H1 (cell line): ENCODE data around the gene ZNF831. TPM values are rescaled to one million over a fixed set of nuclear protein-coding genes. Genes with fewer than 3 reads are reported as not detected.

ENCODE experiments used
- CTCF ChIA-PET: fragments of 300-600 bp; sonication (Branson Sonifier 250); formaldehyde crosslinking; loops from one replicate; lab custom pipeline; 2021; ENCODE audit not compliant: partially characterized antibody; lab: Charles Lee
- POLR2A ChIA-PET: fragments of 300-600 bp; sonication (Branson Sonifier 250); formaldehyde crosslinking; loops from one replicate; lab custom pipeline; 2021; ENCODE audit warnings: inconsistent platforms; ENCODE audit not compliant: partially characterized antibody; lab: Charles Lee
- DNase-seq, 2 experiments: peaks; one replicate each; pipeline versions ENCODE4 v3.0.0 to v3.0.0-alpha.2; 2010 to 2022; ENCODE audit warnings: low spot score in 2 of 2, low read depth in 1 of 2, mixed read lengths in 1 of 2
- FAIRE-seq: peaks from 2 replicates; lab custom pipeline; 2011; peaks lifted over from hg19 to GRCh38; lab: Jason Lieb, UNC
- H2AFZ ChIP-seq: 2 replicates; pipeline ENCODE4 v1.8.1; 2012; ENCODE audit warnings: low read length, inconsistent platforms
- H2AK5ac ChIP-seq: 2 replicates; pipeline ENCODE4 v1.6.1; 2013; ENCODE audit warnings: low read depth, low read length
- H2BK120ac ChIP-seq: replicated peaks from 2 replicates; pipeline ENCODE3; 2013; ENCODE audit warnings: low read depth, low read length, inconsistent platforms
- H2BK12ac ChIP-seq: 2 replicates; pipeline ENCODE4 v1.6.1; 2013; ENCODE audit warnings: low read depth, low read length
- H2BK15ac ChIP-seq: 2 replicates; pipeline ENCODE4 v1.6.1; 2013; ENCODE audit warnings: low read length
- H2BK20ac ChIP-seq: 2 replicates; pipeline ENCODE4 v1.6.1; 2013; ENCODE audit warnings: low read length
- H2BK5ac ChIP-seq: 2 replicates; pipeline ENCODE4 v1.6.1; 2013; ENCODE audit warnings: low read depth, low read length
- H3K14ac ChIP-seq: 2 replicates; pipeline ENCODE4 v1.6.1; 2013; ENCODE audit warnings: inconsistent platforms; ENCODE audit not compliant: insufficient read length
- H3K18ac ChIP-seq: 2 replicates; pipeline ENCODE4 v1.6.1; 2013; ENCODE audit warnings: low read length; ENCODE audit errors: extremely low read depth
- H3K23ac ChIP-seq: 2 replicates; pipeline ENCODE4 v1.6.1; 2013; ENCODE audit warnings: inconsistent platforms; ENCODE audit not compliant: insufficient read length
- H3K23me2 ChIP-seq: 2 replicates; pipeline ENCODE4 v1.6.1; 2013; ENCODE audit warnings: low read depth, low read length
- H3K27ac ChIP-seq: 2 replicates; pipeline ENCODE4 v1.6.1; 2011; ENCODE audit warnings: low read depth, low read length, inconsistent platforms
- H3K27me3 ChIP-seq, 4 experiments: replicated peaks in 1 of 4; 1 replicate in 1 of 4; 2 replicates in 3 of 4; pipeline versions ENCODE4 v1.6.1 to v1.8.1; 2011 to 2013; ENCODE audit warnings: low read length in 3 of 4, mild to moderate bottlenecking in 3 of 4, inconsistent platforms in 2 of 4, mixed read lengths in 2 of 4, moderate library complexity in 1 of 4; ENCODE audit not compliant: control insufficient read depth in 3 of 4, insufficient read depth in 3 of 4; ENCODE audit errors: extremely low read depth in 1 of 4
- H3K36me3 ChIP-seq, 4 experiments: 2 replicates each; pipeline versions ENCODE4 v1.6.1 to v1.8.1; 2011 to 2013; ENCODE audit warnings: mild to moderate bottlenecking in 4 of 4, low read length in 3 of 4, moderate library complexity in 2 of 4, control low read depth in 1 of 4, inconsistent platforms in 1 of 4; ENCODE audit not compliant: insufficient read depth in 4 of 4, control insufficient read depth in 2 of 4
- H3K4ac ChIP-seq: replicated peaks from 2 replicates; pipeline ENCODE3; 2013; ENCODE audit warnings: low read length, low read depth, mixed read lengths, inconsistent platforms; ENCODE audit not compliant: insufficient read length
- H3K4me1 ChIP-seq, 4 experiments: replicated peaks in 1 of 4; 1 replicate in 1 of 4; 2 replicates in 3 of 4; pipeline versions ENCODE4 v1.6.1 to v1.8.1; 2011 to 2013; ENCODE audit warnings: low read length in 3 of 4, inconsistent platforms in 2 of 4, mixed read lengths in 1 of 4; ENCODE audit not compliant: insufficient read depth in 4 of 4, control insufficient read depth in 3 of 4
- H3K4me2 ChIP-seq, 2 experiments: 2 replicates each; pipeline versions ENCODE4 v1.6.1 to v1.8.1; 2011 to 2013; ENCODE audit warnings: low read depth in 2 of 2, low read length in 2 of 2, control low read depth in 1 of 2, inconsistent platforms in 1 of 2, mild to moderate bottlenecking in 1 of 2; ENCODE audit not compliant: insufficient read depth in 1 of 2
- H3K4me3 ChIP-seq, 4 experiments: fragments of 200-600, 300-600 bp in 1 of 4; sonication (generic), shearing (Covaris generic), sonication (Bioruptor Twin) in 1 of 4; 2 replicates each; pipeline versions ENCODE4 v1.5.1 to v1.8.1; 2011 to 2016; ENCODE audit warnings: low read length in 4 of 4, low read depth in 3 of 4, control low read depth in 2 of 4, inconsistent platforms in 2 of 4, mild to moderate bottlenecking in 2 of 4, mixed read lengths in 1 of 4, moderate library complexity in 1 of 4; ENCODE audit not compliant: insufficient read depth in 2 of 4; ENCODE audit errors: extremely low read depth in 1 of 4
- H3K56ac ChIP-seq: replicated peaks from 2 replicates; pipeline ENCODE3; 2013; ENCODE audit warnings: low read depth, mild to moderate bottlenecking, mixed read lengths, low read length, inconsistent platforms; ENCODE audit not compliant: insufficient read length
- H3K79me1 ChIP-seq: 2 replicates; pipeline ENCODE4 v1.6.1; 2013; ENCODE audit warnings: low read depth, low read length, control low read depth
- H3K79me2 ChIP-seq, 2 experiments: 2 replicates each; pipeline versions ENCODE4 v1.6.1 to v1.8.1; 2012 to 2013; ENCODE audit warnings: low read length in 2 of 2, mild to moderate bottlenecking in 2 of 2, inconsistent platforms in 1 of 2; ENCODE audit not compliant: insufficient read depth in 2 of 2, control insufficient read depth in 1 of 2
- H3K9ac ChIP-seq, 4 experiments: replicated peaks in 1 of 4; 1 replicate in 1 of 4; 2 replicates in 3 of 4; pipeline versions ENCODE4 v1.6.1 to v1.8.1; 2011 to 2013; ENCODE audit warnings: low read depth in 3 of 4, low read length in 3 of 4, control low read depth in 2 of 4, mild to moderate bottlenecking in 2 of 4, moderate library complexity in 2 of 4, inconsistent platforms in 1 of 4; ENCODE audit errors: extremely low read depth in 1 of 4
- H3K9me3 ChIP-seq, 2 experiments: 2 replicates each; pipeline versions ENCODE4 v1.6.1 to v1.8.1; 2012 to 2013; ENCODE audit warnings: mild to moderate bottlenecking in 2 of 2, moderate library complexity in 2 of 2, control low read depth in 1 of 2, inconsistent platforms in 1 of 2, low read depth in 1 of 2, low read length in 1 of 2, mixed read lengths in 1 of 2; ENCODE audit not compliant: insufficient read depth in 2 of 2
- H4K20me1 ChIP-seq, 2 experiments: replicated peaks in 1 of 2; 2 replicates each; pipeline versions ENCODE3 to v1.8.1; 2011 to 2013; ENCODE audit warnings: inconsistent platforms in 2 of 2, low read length in 2 of 2, mild to moderate bottlenecking in 1 of 2; ENCODE audit not compliant: insufficient read depth in 2 of 2, control insufficient read depth in 1 of 2
- H4K5ac ChIP-seq: 2 replicates; pipeline ENCODE4 v1.6.1; 2013; ENCODE audit warnings: low read length, low read depth, mixed read lengths, inconsistent platforms; ENCODE audit not compliant: insufficient read length
- H4K8ac ChIP-seq: 2 replicates; pipeline ENCODE4 v1.8.0; 2013; ENCODE audit warnings: mild to moderate bottlenecking, moderate library complexity, low read length, inconsistent platforms; ENCODE audit not compliant: insufficient read depth; ENCODE audit errors: extremely low read depth
- H4K91ac ChIP-seq: replicated peaks from 2 replicates; pipeline ENCODE3; 2013; ENCODE audit warnings: low read length, mixed read lengths, inconsistent platforms; ENCODE audit not compliant: insufficient read length
- FOSL1 ChIP-seq: IDR thresholded peaks from 2 replicates; pipeline ENCODE4 v1.6.1; 2011; ENCODE audit warnings: mild to moderate bottlenecking, low read depth, low read length, moderate library complexity; ENCODE audit not compliant: insufficient read depth
- SUZ12 ChIP-seq: fragments of 200-600 bp; sonication (generic); IDR thresholded peaks from 2 replicates; pipeline ENCODE4 v1.6.1; 2012; ENCODE audit warnings: mild to moderate bottlenecking, inconsistent platforms, low read length, moderate library complexity, mixed read lengths
- WGBS, 2 experiments: shearing (Covaris generic) in 1 of 2; methylation state at CpG; one replicate each; pipeline versions ENCODE4 v1.1.6 to v1.1.7; 2013 to 2015; ENCODE audit warnings: low lambda C conversion rate in 2 of 2, mixed read lengths in 2 of 2, inconsistent platforms in 1 of 2, low coverage in 1 of 2, missing lambda C conversion rate in 1 of 2; ENCODE audit not compliant: insufficient replicate concordance in 2 of 2, insufficient coverage in 1 of 2, insufficient read length in 1 of 2; ENCODE audit errors: extremely low coverage in 1 of 2, missing lambda C conversion rate in 1 of 2; 5-methylcytosine and 5-hydroxymethylcytosine counted together
- polyA plus RNA-seq, 7 experiments: library from polyadenylated mRNA; depleted of rRNA in 3 of 7; stranded (reverse) in 5 of 7; unstranded in 2 of 7; fragments of >200 nt in 5 of 7; fragments of 200-250 nt in 2 of 7; gene quantifications; 1 replicate in 5 of 7; 2 replicates in 1 of 7; 4 replicates in 1 of 7; pipeline versions ENCODE4 v1.2.1 to v1.2.3, GENCODE V29; 2011 to 2013; ENCODE audit warnings: missing spikeins in 2 of 7, mixed read lengths in 2 of 7
- total RNA-seq: library from RNA; stranded (reverse); fragmentation: NEBNext Ultra II Directional; extraction: Animal tissue kit (Norgen Biotek cat#: 25700); gene quantifications from 2 replicates; pipeline ENCODE4 v1.2.1, GENCODE V29; 2021

Gene ZNF831
- total and polyA plus RNA-seq, 2 of the 8 experiments (the other 6 are each of a cell fraction or from before 2014, with no cell fraction given): not detected

DNA sequence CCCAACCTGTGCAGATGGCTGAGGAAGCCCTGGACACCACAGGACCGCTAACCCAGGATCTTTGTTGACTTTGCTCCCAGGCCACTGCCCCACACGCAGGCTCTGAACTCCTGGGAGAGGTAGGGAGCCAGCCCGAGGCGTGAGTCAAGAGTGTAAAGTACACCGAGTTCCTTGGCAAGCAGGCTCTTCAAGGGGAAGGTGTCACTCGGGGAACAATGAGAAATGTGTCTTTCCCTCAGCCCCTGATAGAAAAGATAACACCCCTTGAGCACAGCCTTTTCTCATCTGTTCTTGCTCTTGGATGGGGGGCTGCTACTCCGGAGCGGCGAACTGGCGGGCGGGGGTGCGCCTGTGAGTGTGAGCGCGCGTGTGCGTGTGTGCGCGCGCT is 136.3 kb downstream of the ZNF831 start:
- DNase-seq: peak in 1 of 2 experiments; percentile 47
- no peak for TF ChIP-seq FOSL1
- 0 out of 2 replicates have a peak, but pooled peaks have one; percentile 5 for TF ChIP-seq SUZ12
- Histone ChIP-seq H3K79me2 (no peaks in the 10 kb centered on the region), H4K20me1 (peaks cover 0 to 4% of the 10 kb centered on the region in 2 experiments), H4K5ac (no peak overlapping the region), H3K14ac (no peak overlapping the region), H3K23ac (no peak overlapping the region), H2BK12ac (no peak overlapping the region), H3K4me2 (peak overlapping the region; percentile 45 to 79), H3K9me3 (no peaks in the 10 kb centered on the region), H3K9ac (no peak overlapping the region), H4K8ac (no peak overlapping the region), H2BK5ac (no peak overlapping the region), H3K4me1 (peaks cover 0 to 2% (median 0%) of the 10 kb centered on the region in 4 experiments; a peak in 2 of 7 replicates), H3K23me2 (peaks cover 4% of the 10 kb centered on the region; the same call in 1 of the 2 replicates), H3K4ac (no peak overlapping the region), H3K56ac (no peak overlapping the region), H2BK15ac (no peak overlapping the region), H2AK5ac (no peak overlapping the region), H3K79me1 (no peaks in the 10 kb centered on the region), H3K18ac (no peak overlapping the region), H3K4me3 (peak overlapping the region; percentile 15 to 73 (median 33); a peak in 5 of 8 replicates), H2AFZ (0 out of 2 replicates have a peak overlapping the region, but pooled peaks have one; percentile 31), H3K36me3 (no peaks in the 10 kb centered on the region), H2BK120ac (no peak overlapping the region), H3K27ac (no peak overlapping the region), H3K27me3 (peaks cover 23 to 53% (median 49%) of the 10 kb centered on the region in 4 experiments), H2BK20ac (no peak overlapping the region), H4K91ac (no peak overlapping the region)
- no peak for FAIRE-seq
- ChIA-PET POLR2A (interaction anchor here (0.9 kb wide), 1 partner anchor 9 kb away, joined by 3 read pairs; no protein-coding TSS in a partner anchor), CTCF (interaction anchor here (0.6 to 2.5 kb wide), 3 partner anchors 37 to 104 kb away, joined by 3 to 8 read pairs (median 3); no protein-coding TSS in a partner anchor)
- WGBS, 2 experiments: 42% methylated on average over 6 of the region's 19 CpGs; no CpG with 5 or more reads in 1 of the 2 experiments
